NCI-H748 (cell line): ENCODE measurements around the gene UNC50.
A peak's percentile ranks its signal among the peaks of the same experiment; 100 is the strongest.

Experiments used
- DNase-seq: peaks from one replicate; lab custom pipeline; 2025; ENCODE audit not compliant: unreplicated experiment; lab: John Stamatoyannopoulos, UW

Gene UNC50

DNA sequence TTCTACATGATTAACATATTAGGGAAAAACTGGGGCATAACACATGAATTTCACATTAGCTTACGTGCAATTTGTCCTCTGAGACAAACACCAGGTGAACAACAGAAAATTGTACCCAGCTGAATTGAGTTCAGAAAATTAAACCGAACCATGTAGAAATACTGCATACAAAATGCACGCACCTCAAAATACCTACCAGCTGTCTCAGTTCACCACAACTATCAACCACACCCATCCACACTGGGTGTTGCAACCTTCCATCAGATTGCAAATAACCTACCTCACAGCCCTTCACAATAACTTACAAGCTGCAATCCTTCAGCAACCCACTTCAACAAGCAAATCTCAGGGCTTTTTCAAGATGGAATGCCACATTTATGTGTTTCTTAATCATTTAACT lies 55.9 kb downstream of the UNC50 start:
- DNase-seq: peak; percentile 2

DNA sequence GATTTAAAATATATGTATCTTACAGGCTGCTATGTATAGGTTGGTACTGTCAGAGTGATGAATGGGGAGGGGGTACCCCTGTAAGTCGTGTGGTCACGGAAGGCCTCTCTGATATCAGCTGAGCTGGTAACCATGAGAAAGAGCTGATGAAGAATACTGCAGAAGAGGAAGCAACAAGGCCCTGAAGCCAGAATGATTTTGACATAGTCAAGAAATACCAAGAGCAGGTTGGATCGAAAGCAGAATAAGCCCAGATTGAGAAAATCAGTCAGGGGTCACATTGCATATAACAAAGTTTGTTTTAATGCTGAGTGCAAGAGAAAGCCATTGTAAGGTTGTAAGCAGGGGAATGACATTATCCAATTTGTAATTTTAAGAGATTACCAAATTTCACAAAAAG lies 57.3 kb downstream of the UNC50 start:
- no peak for DNase-seq
